GM20000 (cell line): ENCODE data around the gene NEUROG1.

Experiments used
- DNase-seq: peaks from one replicate; pipeline ENCODE4 v3.0.0; 2012; ENCODE audit warnings: low spot score
- TF ChIP-seq, protein P1 (sequence below): IDR thresholded peaks from 2 replicates; pipeline ENCODE4 v1.5.1; 2012; ENCODE audit warnings: mild to moderate bottlenecking, control low read depth; ENCODE audit errors: extremely low read depth, missing control alignments

The NEUROG1 gene

DNA sequence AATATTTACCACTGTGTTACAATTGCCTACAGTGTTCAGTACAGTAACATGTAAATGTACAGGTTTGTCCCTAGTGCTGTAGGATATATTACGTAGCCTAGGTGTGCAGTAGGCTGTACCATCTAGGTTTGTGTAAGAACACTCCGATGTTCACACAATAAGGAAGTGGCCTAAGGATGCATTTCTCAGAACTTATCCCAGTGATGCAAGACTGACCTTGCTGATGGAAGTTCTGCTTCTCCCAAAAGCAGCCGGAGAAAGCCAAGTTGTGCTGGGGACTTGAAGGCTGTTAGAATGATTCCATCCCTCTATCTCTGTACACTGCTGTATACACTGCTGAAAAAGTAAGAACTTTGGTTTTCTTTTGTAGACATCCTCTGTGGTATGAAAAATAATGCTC, 21.6 kb downstream of the NEUROG1 start:
- TF ChIP-seq, protein P1, sequence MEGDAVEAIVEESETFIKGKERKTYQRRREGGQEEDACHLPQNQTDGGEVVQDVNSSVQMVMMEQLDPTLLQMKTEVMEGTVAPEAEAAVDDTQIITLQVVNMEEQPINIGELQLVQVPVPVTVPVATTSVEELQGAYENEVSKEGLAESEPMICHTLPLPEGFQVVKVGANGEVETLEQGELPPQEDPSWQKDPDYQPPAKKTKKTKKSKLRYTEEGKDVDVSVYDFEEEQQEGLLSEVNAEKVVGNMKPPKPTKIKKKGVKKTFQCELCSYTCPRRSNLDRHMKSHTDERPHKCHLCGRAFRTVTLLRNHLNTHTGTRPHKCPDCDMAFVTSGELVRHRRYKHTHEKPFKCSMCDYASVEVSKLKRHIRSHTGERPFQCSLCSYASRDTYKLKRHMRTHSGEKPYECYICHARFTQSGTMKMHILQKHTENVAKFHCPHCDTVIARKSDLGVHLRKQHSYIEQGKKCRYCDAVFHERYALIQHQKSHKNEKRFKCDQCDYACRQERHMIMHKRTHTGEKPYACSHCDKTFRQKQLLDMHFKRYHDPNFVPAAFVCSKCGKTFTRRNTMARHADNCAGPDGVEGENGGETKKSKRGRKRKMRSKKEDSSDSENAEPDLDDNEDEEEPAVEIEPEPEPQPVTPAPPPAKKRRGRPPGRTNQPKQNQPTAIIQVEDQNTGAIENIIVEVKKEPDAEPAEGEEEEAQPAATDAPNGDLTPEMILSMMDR: no peak

GRCh38 chr5:135511761-135512575, 23.8 kb downstream of the NEUROG1 start:
- no peak for DNase-seq

More for the DNA sequence above, 21.6 kb downstream of the NEUROG1 start:
- no peak for DNase-seq

DNA sequence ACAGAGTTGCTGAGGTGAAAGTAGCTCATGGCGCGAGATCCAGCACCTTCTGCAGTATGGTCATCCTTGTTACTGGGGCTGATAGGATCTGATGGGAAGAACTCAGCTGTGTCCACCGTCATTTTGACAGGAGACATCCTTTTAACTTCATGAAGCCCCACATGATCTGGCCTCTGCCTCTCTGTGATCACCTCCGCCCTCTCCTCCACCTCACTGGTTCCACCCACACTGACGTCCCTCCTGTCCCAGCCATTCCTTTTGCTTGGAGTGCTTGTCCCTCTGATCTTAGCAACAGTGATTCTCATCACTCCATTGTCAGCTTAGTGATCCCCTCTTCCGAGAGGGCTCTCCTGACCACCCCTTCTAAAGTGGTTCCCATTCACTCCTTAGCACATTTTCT, 25.8 kb downstream of the NEUROG1 start:
- TF ChIP-seq, protein P1: no peak
- DNase-seq: no peak

More at GRCh38 chr5:135511761-135512575, 23.8 kb downstream of the NEUROG1 start:
- TF ChIP-seq, protein P1: no peak

DNA sequence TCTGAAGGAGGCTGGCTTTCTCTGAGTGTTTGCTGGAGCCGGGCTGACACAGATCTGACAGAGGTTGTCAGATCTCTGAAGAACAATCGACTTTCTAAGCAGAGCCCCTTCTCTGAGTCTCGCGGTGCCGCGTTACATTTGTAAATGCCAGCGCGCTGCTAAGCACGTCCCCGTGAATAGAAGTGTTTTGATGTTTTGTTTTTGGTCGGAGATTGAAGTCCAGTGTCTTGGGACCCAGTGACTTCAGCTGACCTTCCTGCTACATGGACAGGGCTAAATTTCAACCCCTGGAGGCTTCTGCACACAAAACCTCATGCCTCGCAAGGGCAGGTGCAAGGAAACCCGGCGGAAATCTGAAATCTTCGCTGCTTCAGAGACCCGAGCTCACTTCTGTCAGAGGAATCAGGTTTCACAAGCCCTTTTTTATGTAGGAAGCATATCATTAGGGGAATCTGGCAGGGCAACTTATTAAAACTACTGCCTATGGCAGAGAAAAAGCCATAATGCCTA, 27.2 kb downstream of the NEUROG1 start:
- DNase-seq: no peak
- TF ChIP-seq, protein P1: no peak

- TF ChIP-seq, protein P1: no peak
- DNase-seq: no peak
Observed at GRCh38 chr5:135505973-135506372, 29.8 kb downstream of the NEUROG1 start.

GRCh38 chr5:135504376-135504775, 31.4 kb downstream of the NEUROG1 start:
- TF ChIP-seq, protein P1: no peak
- DNase-seq: no peak

DNA sequence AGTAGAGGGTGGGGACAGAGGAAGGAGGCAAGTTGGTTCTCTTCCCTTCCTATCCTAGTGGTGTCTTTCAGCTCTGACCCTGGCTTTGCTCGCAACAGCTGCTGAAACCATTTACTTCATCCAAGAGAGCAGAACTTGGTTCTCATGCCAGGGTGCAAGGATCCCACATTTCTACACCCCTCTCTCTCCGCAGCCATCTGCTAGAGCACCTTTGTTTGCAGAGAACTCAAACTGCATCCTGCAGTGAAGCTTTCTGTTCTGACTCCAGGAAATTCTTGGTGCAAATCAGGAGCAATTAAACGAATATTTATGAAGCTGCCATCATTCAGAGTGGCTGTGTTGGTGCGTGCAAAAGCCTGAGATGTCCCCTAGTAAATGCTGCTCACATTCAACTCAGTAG, 31.9 kb downstream of the NEUROG1 start:
- TF ChIP-seq, protein P1: no peak
- no peak for DNase-seq
